Endothelial cell of umbilical vein (primary cell): ENCODE measurements around the gene NNT. TPM values are rescaled to one million over a fixed set of nuclear protein-coding genes. Genes with fewer than 3 reads are reported as not detected.

ENCODE experiments used
- BruUV-seq: library from RNA; stranded (reverse); fragments of 400-500 nt; replicated peaks from 2 replicates; lab custom pipeline; 2021; lab: Mats Ljungman, UMichigan
- CTCF ChIA-PET: fragments of 300-600, 350-600 bp; sonication (Branson Sonifier 250); formaldehyde crosslinking; loops from one replicate; lab custom pipeline; 2021; ENCODE audit warnings: antibody characterized with exemption, inconsistent platforms; lab: Charles Lee
- POLR2A ChIA-PET: fragments of 300-600, 350-600 bp; sonication (Branson Sonifier 250); formaldehyde crosslinking; loops from one replicate; lab custom pipeline; 2021; ENCODE audit warnings: antibody characterized with exemption, inconsistent platforms; lab: Charles Lee
- DNase-seq: peaks from one replicate; pipeline ENCODE4 v3.0.0-alpha.2; 2011; ENCODE audit warnings: low read depth, low spot score
- FAIRE-seq: peaks from 2 replicates; lab custom pipeline; 2011; peaks lifted over from hg19 to GRCh38; lab: Jason Lieb, UNC
- H2AFZ ChIP-seq: 2 replicates; pipeline ENCODE4 v1.6.0; 2012; ENCODE audit warnings: low read depth, low read length, control low read depth, inconsistent platforms
- H3K27ac ChIP-seq: 2 replicates; pipeline ENCODE4 v1.5.1; 2011; ENCODE audit warnings: low read depth, mild to moderate bottlenecking, control low read depth, low read length, moderate library complexity; ENCODE audit not compliant: insufficient read depth
- H3K27me3 ChIP-seq, 2 experiments: 2 replicates each; pipeline versions ENCODE4 v1.6.0 to v1.6.1; 2011; ENCODE audit warnings: low read length in 2 of 2, mixed read lengths in 1 of 2; ENCODE audit not compliant: control insufficient read depth in 2 of 2, insufficient read depth in 2 of 2
- H3K36me3 ChIP-seq, 2 experiments: 2 replicates in 1 of 2; 3 replicates in 1 of 2; pipeline ENCODE4 v1.5.1; 2011; ENCODE audit warnings: low read length in 2 of 2, mild to moderate bottlenecking in 1 of 2, moderate library complexity in 1 of 2; ENCODE audit not compliant: control insufficient read depth in 2 of 2, insufficient read depth in 2 of 2; ENCODE audit errors: extremely low read depth in 1 of 2
- H3K4me1 ChIP-seq: 3 replicates; pipeline ENCODE4 v1.5.1; 2011; ENCODE audit warnings: mild to moderate bottlenecking, low read length; ENCODE audit not compliant: control insufficient read depth, insufficient read depth; ENCODE audit errors: extremely low read depth
- H3K4me2 ChIP-seq: 2 replicates; pipeline ENCODE4 v1.6.1; 2011; ENCODE audit warnings: low read length, control low read depth, mixed read lengths; ENCODE audit not compliant: insufficient read depth
- H3K4me3 ChIP-seq, 3 experiments: fragments of 200-600 bp in 1 of 3; sonication (generic), shearing (Covaris generic) in 1 of 3; replicated peaks in 1 of 3; 2 replicates each; pipeline ENCODE4 v1.5.1; 2011 to 2016; ENCODE audit warnings: control low read depth in 3 of 3, low read length in 3 of 3, mild to moderate bottlenecking in 2 of 3, inconsistent platforms in 1 of 3, low read depth in 1 of 3, moderate library complexity in 1 of 3; ENCODE audit not compliant: insufficient read depth in 1 of 3
- H3K79me2 ChIP-seq: 2 replicates; pipeline ENCODE4 v1.6.0; 2012; ENCODE audit warnings: low read length, inconsistent platforms; ENCODE audit not compliant: control insufficient read depth, insufficient read depth
- H3K9ac ChIP-seq: replicated peaks from 2 replicates; pipeline ENCODE3; 2011; ENCODE audit warnings: low read length, control low read depth; ENCODE audit not compliant: insufficient read depth; ENCODE audit errors: extremely low read depth
- H3K9me1 ChIP-seq: replicated peaks from 3 replicates; pipeline ENCODE4 v1.6.0; 2011; ENCODE audit warnings: mild to moderate bottlenecking, low read length; ENCODE audit not compliant: control insufficient read depth, insufficient read depth; ENCODE audit errors: extremely low read depth
- H3K9me3 ChIP-seq: replicated peaks from 2 replicates; pipeline ENCODE4 v1.5.1; 2012; ENCODE audit warnings: low read length, inconsistent platforms; ENCODE audit not compliant: control insufficient read depth, insufficient read depth
- H4K20me1 ChIP-seq: replicated peaks from 2 replicates; pipeline ENCODE3; 2011; ENCODE audit warnings: mild to moderate bottlenecking, low read length; ENCODE audit not compliant: control insufficient read depth, insufficient read depth; ENCODE audit errors: extremely low read depth
- CTCF ChIP-seq, 2 donors: IDR thresholded peaks; 1 replicate in 1 of 2; 2 replicates in 1 of 2; pipeline ENCODE4 v1.5.1; 2011; ENCODE audit warnings: low read length in 2 of 2, mild to moderate bottlenecking in 2 of 2, moderate library complexity in 2 of 2, control low read depth in 1 of 2, inconsistent platforms in 1 of 2, low read depth in 1 of 2; ENCODE audit not compliant: insufficient read depth in 1 of 2; ENCODE audit errors: extremely low read depth in 1 of 2
- EZH2 ChIP-seq: IDR thresholded peaks from 2 replicates; pipeline ENCODE4 v1.6.1; 2012; ENCODE audit warnings: borderline replicate concordance, low read depth, mild to moderate bottlenecking, moderate library complexity, low read length, inconsistent platforms; ENCODE audit not compliant: severe bottlenecking
- FOS ChIP-seq: IDR thresholded peaks from 2 replicates; pipeline ENCODE4 v1.6.1; 2011; ENCODE audit warnings: mild to moderate bottlenecking, low read length, moderate library complexity, borderline replicate concordance; ENCODE audit not compliant: insufficient read depth
- GATA2 ChIP-seq: IDR thresholded peaks from 2 replicates; pipeline ENCODE4 v1.7.0; 2011; ENCODE audit warnings: low read depth, mild to moderate bottlenecking, moderate library complexity, mixed read lengths, low read length; ENCODE audit not compliant: insufficient read length, insufficient read depth
- JUN ChIP-seq: IDR thresholded peaks from 2 replicates; pipeline ENCODE4 v1.6.1; 2011; ENCODE audit warnings: borderline replicate concordance, low read depth; ENCODE audit not compliant: insufficient read length, insufficient read depth
- MAX ChIP-seq: IDR thresholded peaks from 2 replicates; pipeline ENCODE4 v1.6.1; 2011; ENCODE audit not compliant: insufficient read depth, insufficient read length
- MYC ChIP-seq: IDR thresholded peaks from one replicate; pipeline ENCODE4 v1.6.1; 2011; ENCODE audit warnings: mild to moderate bottlenecking, low read depth, low read length
- POLR2A ChIP-seq: IDR thresholded peaks from 2 replicates; pipeline ENCODE4 v1.6.1; 2012; ENCODE audit warnings: low read depth, mild to moderate bottlenecking, control low read depth, low read length
- POLR2AphosphoS5 ChIP-seq: IDR thresholded peaks from 2 replicates; pipeline ENCODE4 v1.6.1; 2012; ENCODE audit warnings: low read depth, mild to moderate bottlenecking, control low read depth, low read length, moderate library complexity; ENCODE audit not compliant: insufficient read depth
- dilution Hi-C: fragments of 300-500 bp; cut with MboI; formaldehyde crosslinking; loops from one replicate; pipeline ENCODE4 v1.15.0; 2019; ENCODE audit warnings: low sequenced_read_pairs; ENCODE audit not compliant: extremely low pct_ligation_motif_present
- intact Hi-C: fragments of 100-400 bp; cut with micrococcal nuclease; formaldehyde crosslinking; loops from one replicate; pipeline ENCODE4 v1.10.0; 2022
- polyA plus RNA-seq, 4 experiments: library from polyadenylated mRNA; depleted of rRNA in 3 of 4; stranded (reverse) in 3 of 4; unstranded in 1 of 4; fragments of >200 nt; gene quantifications; 2 replicates each; pipeline versions ENCODE4 v1.2.1 to v1.2.3, GENCODE V29; 2011 to 2012; ENCODE audit warnings: missing spikeins in 1 of 4
- total RNA-seq: library from RNA; stranded (reverse); gene quantifications from 2 replicates; pipeline ENCODE4 v1.2.3, GENCODE V29; 2021

Gene NNT
- total and polyA plus RNA-seq, 2 donors (not counting 3 experiments of a cell fraction or from before 2014, with no cell fraction given): 38.2 to 82.5 TPM

- no peak for DNase-seq
These were observed 32.4 kb downstream of the NNT start for GRCh38 chr5:43635374-43635773.

More at GRCh38 chr5:43635374-43635773, 32.4 kb downstream of the NNT start:
- POLR2A ChIA-PET: no interaction called here
- no peaks in the 10 kb centered on the region for H3K4me1 ChIP-seq
- FAIRE-seq: no peak
- H3K79me2 ChIP-seq: peaks cover 3% of the 10 kb centered on the region
- H4K20me1 ChIP-seq: no peaks in the 10 kb centered on the region
- H3K9me3 ChIP-seq: no peaks in the 10 kb centered on the region
- no peak overlapping the region for H3K27ac ChIP-seq
- no peaks in the 10 kb centered on the region for H3K27me3 ChIP-seq
- no TSS peak for BruUV-seq
- TF ChIP-seq CTCF (IDR thresholded peaks at IDR 0.05; ENCODE audit: extremely low read depth in 1 of 2, insufficient read depth in 1 of 2, low read depth in 1 of 2, low read length in 2 of 2): no peak
- no peak for TF ChIP-seq POLR2A
- no peak for TF ChIP-seq MYC
- no peak for TF ChIP-seq POLR2AphosphoS5
- no peak for TF ChIP-seq EZH2
- TF ChIP-seq MAX: no peak
- TF ChIP-seq GATA2: no peak
- no peak for TF ChIP-seq JUN
- no peak for TF ChIP-seq FOS
- H3K9me1 ChIP-seq: no peaks in the 10 kb centered on the region
- H3K9ac ChIP-seq: no peak overlapping the region
- dilution Hi-C loops: no loop called here
- H3K4me2 ChIP-seq: no peak overlapping the region
- intact Hi-C loops: loop anchor here (10.0 kb wide), 1 partner anchor 1139 kb away; no protein-coding TSS in a partner anchor
- no peak overlapping the region for H2AFZ ChIP-seq
- no peak overlapping the region for H3K4me3 ChIP-seq
- CTCF ChIA-PET: interaction anchor here (1.2 kb wide), 1 partner anchor 10 kb away, joined by 3 read pairs; no protein-coding TSS in a partner anchor
- H3K36me3 ChIP-seq: peaks cover 2 to 3% of the 10 kb centered on the region in 2 experiments
